Choroid plexus epithelial cell (primary cell): ENCODE results near the gene PLA2G2C.

Source experiments
- DNase-seq: peaks from one replicate; pipeline ENCODE4 v3.0.0-alpha.2; 2010; ENCODE audit warnings: low read depth
- H3K4me3 ChIP-seq: 2 replicates; pipeline ENCODE4 v1.5.1; 2011; ENCODE audit warnings: low read depth, mild to moderate bottlenecking, control low read depth, low read length, moderate library complexity
- CTCF ChIP-seq: conservative IDR thresholded peaks from 2 replicates; pipeline ENCODE4 v1.5.1; 2011; ENCODE audit warnings: low read depth, mild to moderate bottlenecking, control low read depth, inconsistent platforms, low read length, moderate library complexity

PLA2G2C gene

GRCh38 chr1:20215716-20216115 lies 29.4 kb upstream of the PLA2G2C start:
- H3K4me3 ChIP-seq = no peak overlapping the region
- DNase-seq = no peak
- no peak for TF ChIP-seq CTCF

GRCh38 chr1:20212685-20213331 lies 26.5 kb upstream of the PLA2G2C start:
- peak; percentile 51 for DNase-seq
- TF ChIP-seq CTCF = peak; percentile 82
- no peak overlapping the region for H3K4me3 ChIP-seq

GRCh38 chr1:20212085-20212684 lies 25.9 kb upstream of the PLA2G2C start:
- no peak overlapping the region for H3K4me3 ChIP-seq
- DNase-seq = no peak
- TF ChIP-seq CTCF = no peak

- no peak for DNase-seq
- H3K4me3 ChIP-seq = no peak overlapping the region
Measured at GRCh38 chr1:20211511-20211931, 25.2 kb upstream of the PLA2G2C start.

GRCh38 chr1:20210736-20211460 lies 24.6 kb upstream of the PLA2G2C start:
- H3K4me3 ChIP-seq = no peak overlapping the region
- no peak for TF ChIP-seq CTCF
- DNase-seq = no peak

More at GRCh38 chr1:20211511-20211931, 25.2 kb upstream of the PLA2G2C start:
- TF ChIP-seq CTCF = no peak

GRCh38 chr1:20209471-20209870 lies 23.2 kb upstream of the PLA2G2C start:
- H3K4me3 ChIP-seq = no peak overlapping the region
- TF ChIP-seq CTCF = no peak

GRCh38 chr1:20207546-20207945 lies 21.2 kb upstream of the PLA2G2C start:
- no peak overlapping the region for H3K4me3 ChIP-seq
- no peak for TF ChIP-seq CTCF
- no peak for DNase-seq

More at GRCh38 chr1:20209471-20209870, 23.2 kb upstream of the PLA2G2C start:
- no peak for DNase-seq
